Stimulated activated CD8-positive, alpha-beta memory T cell treated with anti-CD3 and anti-CD28 coated beads, Interleukin-4, amount 100 ng/mL, for 48 hours (primary cell): ENCODE measurements around the gene CSF1.

Experiments used
- DNase-seq: peaks from one replicate; pipeline ENCODE4 v3.0.0-alpha.2; 2020

Gene CSF1

DNA sequence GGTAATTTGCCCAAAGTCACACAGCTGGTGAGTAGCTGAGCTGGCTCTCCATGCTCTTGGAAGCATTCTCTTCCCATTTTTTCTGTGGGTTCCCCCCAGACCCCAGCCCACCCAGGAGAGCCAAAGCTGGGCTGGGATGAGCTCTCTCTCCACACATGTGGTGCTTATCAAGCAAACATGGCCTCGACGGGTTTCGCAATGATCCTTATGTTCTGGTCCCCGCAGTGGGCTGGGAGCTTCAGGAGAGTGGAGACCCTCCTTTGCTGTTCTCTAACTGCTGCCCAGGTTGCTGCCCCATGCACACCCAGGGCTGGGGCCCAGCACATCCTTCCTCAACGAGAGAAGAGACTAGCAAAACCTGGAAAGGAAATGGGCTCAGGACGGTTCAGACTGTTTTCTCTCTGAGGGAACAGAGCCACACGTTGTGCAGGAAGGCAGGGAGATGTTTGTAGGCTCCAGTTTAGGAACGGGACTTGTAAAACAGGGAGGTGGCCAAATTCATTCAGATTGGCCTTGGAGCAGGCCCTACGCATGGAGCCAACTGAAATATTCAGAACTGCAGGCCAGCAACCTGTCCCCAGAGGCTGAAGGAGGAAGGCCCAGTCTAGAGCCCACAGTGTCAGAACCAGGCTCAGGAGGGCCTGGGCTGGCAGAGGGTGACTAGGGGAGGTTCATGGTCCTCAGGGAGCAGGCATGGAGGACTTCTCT lies 27.2 kb upstream of the CSF1 start:
- DNase-seq: no peak

DNA sequence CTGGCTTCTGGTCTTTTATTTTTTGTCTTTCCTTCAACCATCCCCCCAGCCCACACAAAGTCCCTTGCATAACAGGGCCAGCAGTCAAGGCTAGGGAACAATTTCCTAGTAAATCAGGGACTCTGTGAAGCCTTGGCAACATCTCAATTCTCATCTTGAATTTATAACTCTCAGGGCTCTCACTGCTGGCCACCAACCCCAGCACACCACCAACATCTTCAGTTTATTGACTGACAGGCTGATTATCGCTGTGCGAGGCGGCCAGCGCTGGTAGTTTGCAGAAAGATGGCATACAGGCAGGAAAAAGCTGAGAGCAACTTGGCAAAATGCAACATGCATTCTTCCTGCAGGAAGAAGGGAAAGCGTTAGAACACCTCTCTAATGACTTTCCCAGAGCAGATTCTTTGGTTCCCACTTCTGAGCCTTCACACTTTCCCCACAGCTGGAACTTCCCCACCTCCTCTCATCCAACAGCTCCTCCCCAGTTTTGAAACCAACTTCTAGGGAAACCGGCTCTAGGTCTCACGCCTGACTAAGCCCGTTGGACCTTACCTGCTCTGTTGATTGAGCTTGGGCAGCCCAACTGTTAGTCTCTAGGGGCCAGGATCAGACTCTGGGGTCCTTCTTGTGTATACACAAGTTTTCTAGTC lies 26.3 kb upstream of the CSF1 start:
- DNase-seq: no peak

- no peak for DNase-seq
These were observed 25.1 kb upstream of the CSF1 start for GRCh38 chr1:109885589-109885988.

GRCh38 chr1:109886827-109887226 lies 23.8 kb upstream of the CSF1 start:
- DNase-seq: no peak

GRCh38 chr1:109887271-109887670 lies 23.4 kb upstream of the CSF1 start:
- DNase-seq: no peak

GRCh38 chr1:109887884-109888283 lies 22.8 kb upstream of the CSF1 start:
- DNase-seq: no peak

GRCh38 chr1:109889094-109889493 lies 21.6 kb upstream of the CSF1 start:
- DNase-seq: no peak

- peak; percentile 83 for DNase-seq
These were observed 20.3 kb upstream of the CSF1 start for GRCh38 chr1:109890115-109890953.

- no peak for DNase-seq
These were observed 18.7 kb upstream of the CSF1 start for GRCh38 chr1:109891930-109892329.

- DNase-seq: no peak
These were observed 17.9 kb upstream of the CSF1 start for GRCh38 chr1:109892561-109893368.

DNA sequence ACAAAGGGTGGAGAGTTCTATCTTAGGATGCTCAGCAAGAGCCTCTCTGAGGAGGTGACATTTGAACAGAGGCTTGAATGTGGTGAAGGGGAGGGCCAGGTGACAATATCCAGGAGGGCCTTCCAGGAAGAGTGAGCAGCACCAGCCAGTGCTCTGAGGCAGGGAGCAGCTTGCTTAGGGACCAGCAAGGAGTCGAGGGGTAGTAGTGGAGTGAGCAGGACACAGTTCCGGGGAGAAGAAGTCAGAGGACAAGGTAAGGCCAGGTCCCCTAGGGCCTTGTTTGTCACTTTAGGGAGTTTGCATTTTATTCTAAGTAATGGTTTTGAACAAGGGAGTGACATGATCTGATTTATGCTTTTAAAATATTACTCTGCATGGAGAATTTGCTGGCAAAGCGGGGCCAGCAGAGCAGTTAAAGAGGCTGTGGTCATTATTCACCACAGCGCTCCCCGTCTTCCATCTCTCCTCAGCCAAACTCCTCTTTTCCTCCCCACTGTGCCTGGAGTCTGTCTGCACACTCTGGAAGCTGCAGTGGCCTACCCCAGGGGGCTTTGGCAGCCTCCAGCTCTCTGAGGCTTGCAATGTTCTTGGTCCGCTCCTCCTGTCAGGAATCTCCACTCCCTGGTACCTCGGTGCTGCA lies 17.0 kb upstream of the CSF1 start:
- DNase-seq: no peak

GRCh38 chr1:109894823-109895719 lies 15.6 kb upstream of the CSF1 start:
- DNase-seq: no peak

DNA sequence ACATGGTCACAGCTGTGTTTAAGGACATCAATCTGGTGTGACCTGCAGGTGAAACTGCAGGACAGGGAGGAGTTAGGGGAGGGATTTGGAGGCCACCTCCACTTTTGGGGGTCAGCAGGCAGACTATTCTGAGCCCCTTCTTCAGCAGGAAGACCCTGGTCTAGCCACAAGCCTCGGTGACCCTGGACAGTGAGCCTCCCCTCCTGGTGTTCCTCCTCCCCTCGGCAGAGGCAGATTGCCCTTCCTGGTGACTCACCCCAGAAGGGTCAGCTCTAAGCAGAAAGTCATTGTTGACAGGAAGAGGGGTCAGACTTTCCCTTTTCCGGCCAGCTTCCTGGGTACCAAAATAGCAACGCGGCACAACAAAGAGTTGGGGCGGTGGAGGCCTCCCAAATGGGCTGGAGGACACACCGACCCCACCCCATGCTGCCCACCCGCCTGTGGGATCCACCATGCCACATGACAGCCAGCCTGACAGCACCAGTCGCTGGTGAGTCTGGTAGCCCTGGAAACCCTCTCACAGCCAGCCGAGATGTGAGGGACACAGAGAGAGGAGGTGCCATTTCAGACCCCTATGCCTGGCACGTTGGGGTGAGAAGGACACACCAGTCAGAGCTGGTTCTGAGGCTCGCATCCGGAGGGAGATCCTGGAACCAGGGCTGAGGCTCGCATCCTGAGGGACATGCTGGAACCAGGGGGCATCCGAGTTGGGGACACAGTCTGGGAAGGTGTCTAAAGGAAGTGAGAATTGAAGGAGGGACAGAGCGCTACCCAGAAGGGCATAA lies 14.7 kb upstream of the CSF1 start:
- DNase-seq: no peak

DNA sequence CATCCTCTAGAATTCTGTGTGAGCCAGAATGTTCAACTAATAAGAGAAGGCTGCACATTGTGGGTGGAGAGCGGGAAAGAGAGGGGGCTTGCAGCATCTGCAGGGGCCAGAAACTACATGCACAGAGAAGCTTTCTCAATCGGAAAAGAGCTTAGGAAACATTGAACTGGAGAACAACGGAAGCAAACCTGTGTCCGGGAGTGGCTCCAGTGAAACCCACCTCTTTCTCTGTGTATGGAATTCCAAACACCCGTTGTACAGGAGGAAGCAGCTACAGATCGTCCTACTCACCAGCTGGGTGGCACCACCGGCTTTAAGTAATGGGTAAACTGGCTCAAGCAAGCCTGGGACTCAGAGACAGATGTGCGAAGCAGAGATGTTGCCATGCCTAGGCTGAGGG lies 14.0 kb upstream of the CSF1 start:
- no peak for DNase-seq

GRCh38 chr1:109897259-109897955 lies 13.2 kb upstream of the CSF1 start:
- DNase-seq: no peak

DNA sequence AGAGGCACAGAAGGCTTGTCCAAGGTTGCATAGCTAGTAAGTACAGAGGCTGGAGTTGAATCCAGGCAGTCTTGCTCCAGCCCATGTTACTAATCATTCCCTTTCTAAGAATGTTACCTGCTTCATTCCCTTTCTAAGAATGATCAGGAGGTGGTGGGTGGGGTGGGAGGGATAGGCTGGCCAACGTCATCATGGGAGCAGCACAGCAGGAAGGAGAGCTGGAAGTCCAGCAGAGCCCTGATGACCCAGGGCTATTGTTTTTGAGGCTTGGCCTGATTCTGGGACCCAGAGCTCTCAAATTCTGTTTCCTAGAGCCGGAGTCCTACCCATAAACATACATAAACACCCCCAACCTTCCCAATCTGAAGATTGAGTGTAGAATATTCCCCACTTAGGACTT lies 11.8 kb upstream of the CSF1 start:
- DNase-seq: no peak

DNA sequence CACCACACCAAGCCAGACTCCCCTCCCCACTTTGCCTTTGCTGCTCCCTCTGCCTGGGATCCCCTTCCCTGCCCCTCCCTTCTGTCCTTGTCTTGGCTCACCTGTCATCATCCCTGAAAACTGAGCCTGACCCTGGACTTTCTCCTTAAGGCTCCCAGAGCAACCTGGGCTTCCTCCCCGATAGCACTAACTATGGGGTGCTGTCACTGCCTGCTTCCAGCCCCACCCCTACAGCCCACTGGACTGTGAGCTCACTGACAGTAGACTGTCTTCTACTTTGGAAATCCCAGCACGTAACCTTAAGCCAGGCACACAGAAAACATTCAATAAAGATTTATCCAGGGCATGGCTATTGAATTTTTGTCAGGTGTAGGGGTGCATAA lies 9.5 kb upstream of the CSF1 start:
- DNase-seq: no peak

DNA sequence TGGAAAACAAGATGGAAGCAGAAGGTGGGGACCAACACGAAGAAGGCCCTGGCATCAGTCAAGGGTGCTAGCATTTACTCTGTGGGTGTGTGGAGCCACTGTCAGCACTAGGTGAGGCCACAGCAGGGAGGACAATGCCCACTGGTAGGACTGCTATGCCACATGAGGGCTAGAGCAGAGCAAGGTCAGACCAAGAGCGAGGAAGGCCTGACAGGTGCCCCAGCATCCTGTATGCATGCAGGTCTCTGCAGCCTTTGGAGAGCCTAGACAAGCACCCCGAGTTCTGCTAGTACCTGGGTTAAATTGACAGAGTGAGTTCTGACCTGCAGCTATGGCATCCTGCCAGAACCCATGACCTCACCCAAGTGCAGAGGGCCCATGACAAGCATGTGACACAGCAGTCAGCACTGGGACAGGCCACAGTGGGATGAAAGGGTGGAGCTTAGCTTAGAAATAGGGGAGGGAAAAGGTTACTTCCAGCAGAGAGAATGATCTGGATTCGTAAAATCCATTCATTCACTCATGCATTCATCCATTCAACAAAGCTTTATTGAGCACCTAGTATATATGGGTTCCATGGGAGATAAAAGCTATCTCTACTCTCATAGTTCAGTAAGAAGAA lies 9.0 kb upstream of the CSF1 start:
- DNase-seq: peak; percentile 66

DNA sequence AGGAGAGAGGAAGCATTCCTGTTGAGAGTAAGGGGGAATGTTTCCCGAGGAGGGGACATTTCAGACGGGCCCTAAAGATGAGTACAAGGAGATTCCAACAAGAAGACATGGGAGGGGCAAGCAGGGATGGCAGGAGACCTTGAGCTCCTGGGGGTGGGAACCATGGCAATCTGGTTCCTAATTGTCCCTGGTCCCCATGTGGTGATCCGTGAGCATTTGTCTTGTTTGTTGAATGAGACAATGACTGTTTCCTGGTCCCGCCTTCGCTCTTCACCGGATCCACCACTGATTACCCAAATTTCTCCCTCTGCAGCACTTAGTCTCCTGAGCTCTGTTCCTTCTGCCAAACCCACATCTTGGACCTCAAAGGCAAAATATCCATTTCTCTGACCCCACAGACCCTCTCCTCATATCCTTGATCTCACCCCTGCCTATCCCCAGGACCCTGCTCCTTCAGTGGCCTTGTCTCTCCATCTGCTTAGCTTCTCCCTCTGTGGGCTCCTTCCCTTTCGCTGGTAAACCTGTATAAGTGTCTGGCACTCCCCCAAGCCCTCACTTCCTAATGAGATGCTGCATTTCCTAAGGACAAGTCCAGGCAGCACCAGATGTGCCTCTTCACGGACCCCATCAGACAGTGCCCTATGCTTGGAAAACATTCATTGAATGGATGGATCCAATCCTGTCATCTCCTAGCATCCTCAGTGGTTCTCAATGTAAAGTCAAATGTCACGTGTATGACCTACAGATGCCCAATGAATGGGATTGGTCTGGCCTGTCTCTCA lies 8.3 kb upstream of the CSF1 start:
- no peak for DNase-seq
